SK-N-SH treated with all-trans-retinoic acid at 6 μM for 48 hours (cell line): Measurements from ENCODE around the gene SKI.

Source experiments
- ARNTL ChIP-seq: fragments of 450-650 bp; formaldehyde crosslinking; IDR thresholded peaks from 2 replicates; pipeline ENCODE4 v1.5.0; 2020; ENCODE audit warnings: low read depth, mild to moderate bottlenecking, moderate library complexity, borderline replicate concordance
- CREB5 ChIP-seq: fragments of 250-450 bp; sonication (Bioruptor Pico); IDR thresholded peaks from 2 replicates; pipeline ENCODE4 v1.5.1; 2020; ENCODE audit warnings: low read depth, mild to moderate bottlenecking, moderate library complexity
- GLIS3 ChIP-seq: fragments of 250-450 bp; sonication (Bioruptor Pico); IDR thresholded peaks from 2 replicates; pipeline ENCODE4 v1.5.0; 2020; ENCODE audit warnings: mild to moderate bottlenecking, moderate library complexity
- PPARA ChIP-seq: fragments of 250-450 bp; sonication (Bioruptor Pico); IDR thresholded peaks from 2 replicates; pipeline ENCODE4 v1.5.0; 2020; ENCODE audit warnings: mild to moderate bottlenecking, borderline replicate concordance
- TOX ChIP-seq: fragments of 250-450 bp; sonication (Bioruptor Pico); IDR thresholded peaks from 2 replicates; pipeline ENCODE4 v1.8.0; 2021; ENCODE audit warnings: mild to moderate bottlenecking, moderate library complexity, borderline replicate concordance
- TSHZ2 ChIP-seq: fragments of 250-450 bp; sonication (Bioruptor Pico); IDR thresholded peaks from 2 replicates; pipeline ENCODE4 v1.5.0; 2020; ENCODE audit warnings: mild to moderate bottlenecking, moderate library complexity
- ZC3H10 ChIP-seq: fragments of 250-450 bp; sonication (Bioruptor Pico); IDR thresholded peaks from 2 replicates; pipeline ENCODE4 v1.5.1; 2021; ENCODE audit warnings: mild to moderate bottlenecking, moderate library complexity
- ZFP3 ChIP-seq: fragments of 250-450 bp; sonication (Bioruptor Pico); IDR thresholded peaks from 2 replicates; pipeline ENCODE4 v1.5.0; 2020; ENCODE audit warnings: mild to moderate bottlenecking, moderate library complexity

- TF ChIP-seq GLIS3 (CRISPR knock-in tag): no peak
- no peak for TF ChIP-seq ARNTL
- no peak for TF ChIP-seq TSHZ2 (CRISPR knock-in tag)
- TF ChIP-seq TOX (CRISPR knock-in tag): no peak
- TF ChIP-seq ZC3H10: no peak
- TF ChIP-seq CREB5: no peak
- TF ChIP-seq PPARA (CRISPR knock-in tag): no peak
- no peak for TF ChIP-seq ZFP3 (CRISPR knock-in tag)
These were observed 18.6 kb upstream of the SKI start for GRCh38 chr1:2209400-2210083.
